Measurements from ENCODE around the gene ERC2.

ERC2 gene

GRCh38 chr3:56415652-56416051 is 52.6 kb downstream of the ERC2 start:
- DNase-seq (ENCODE audit: low read depth): no peak
- no peak overlapping the region for H3K4me3 ChIP-seq (ENCODE audit: low read depth, low read length)
- TF ChIP-seq POLR2A (IDR thresholded peaks at IDR 0.05; ENCODE audit: extremely low read depth, insufficient read length): no peak
- TF ChIP-seq MYC (IDR thresholded peaks at IDR 0.05; ENCODE audit: low read depth, low read length): no peak
- TF ChIP-seq, protein P1, sequence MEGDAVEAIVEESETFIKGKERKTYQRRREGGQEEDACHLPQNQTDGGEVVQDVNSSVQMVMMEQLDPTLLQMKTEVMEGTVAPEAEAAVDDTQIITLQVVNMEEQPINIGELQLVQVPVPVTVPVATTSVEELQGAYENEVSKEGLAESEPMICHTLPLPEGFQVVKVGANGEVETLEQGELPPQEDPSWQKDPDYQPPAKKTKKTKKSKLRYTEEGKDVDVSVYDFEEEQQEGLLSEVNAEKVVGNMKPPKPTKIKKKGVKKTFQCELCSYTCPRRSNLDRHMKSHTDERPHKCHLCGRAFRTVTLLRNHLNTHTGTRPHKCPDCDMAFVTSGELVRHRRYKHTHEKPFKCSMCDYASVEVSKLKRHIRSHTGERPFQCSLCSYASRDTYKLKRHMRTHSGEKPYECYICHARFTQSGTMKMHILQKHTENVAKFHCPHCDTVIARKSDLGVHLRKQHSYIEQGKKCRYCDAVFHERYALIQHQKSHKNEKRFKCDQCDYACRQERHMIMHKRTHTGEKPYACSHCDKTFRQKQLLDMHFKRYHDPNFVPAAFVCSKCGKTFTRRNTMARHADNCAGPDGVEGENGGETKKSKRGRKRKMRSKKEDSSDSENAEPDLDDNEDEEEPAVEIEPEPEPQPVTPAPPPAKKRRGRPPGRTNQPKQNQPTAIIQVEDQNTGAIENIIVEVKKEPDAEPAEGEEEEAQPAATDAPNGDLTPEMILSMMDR (IDR thresholded peaks at IDR 0.05; ENCODE audit: low read depth, low read length): no peak
- TF ChIP-seq, protein P2, sequence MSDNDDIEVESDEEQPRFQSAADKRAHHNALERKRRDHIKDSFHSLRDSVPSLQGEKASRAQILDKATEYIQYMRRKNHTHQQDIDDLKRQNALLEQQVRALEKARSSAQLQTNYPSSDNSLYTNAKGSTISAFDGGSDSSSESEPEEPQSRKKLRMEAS (IDR thresholded peaks at IDR 0.05; ENCODE audit: low read depth, low read length): no peak

GRCh38 chr3:56413911-56414310 is 54.4 kb downstream of the ERC2 start:
- no peak overlapping the region for H3K4me3 ChIP-seq (ENCODE audit: low read depth, low read length)
- DNase-seq (ENCODE audit: low read depth): no peak
- TF ChIP-seq POLR2A (IDR thresholded peaks at IDR 0.05; ENCODE audit: extremely low read depth, insufficient read length): no peak
- TF ChIP-seq, protein P2 (IDR thresholded peaks at IDR 0.05; ENCODE audit: low read depth, low read length): no peak
- TF ChIP-seq, protein P1 (IDR thresholded peaks at IDR 0.05; ENCODE audit: low read depth, low read length): no peak
- TF ChIP-seq MYC (IDR thresholded peaks at IDR 0.05; ENCODE audit: low read depth, low read length): no peak

DNA sequence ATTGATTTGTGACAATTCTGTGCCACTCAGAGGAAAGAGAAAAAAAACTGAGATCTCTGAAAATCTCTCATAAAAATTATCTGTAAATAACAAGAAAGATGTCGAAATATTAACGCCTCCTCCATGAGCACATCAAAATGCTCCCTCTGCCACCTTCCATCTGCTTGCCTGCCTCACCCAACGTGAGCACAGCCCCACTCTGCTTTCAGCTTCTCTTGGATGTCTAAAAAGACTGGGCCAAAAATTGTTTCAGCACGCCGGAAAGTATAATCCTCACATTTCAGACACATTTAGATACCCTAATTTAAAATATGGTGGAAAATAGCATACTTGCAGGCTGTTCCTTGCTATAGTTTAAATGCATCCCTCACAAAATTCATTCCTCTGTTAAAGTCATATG is 57.1 kb downstream of the ERC2 start:
- no peak for DNase-seq (ENCODE audit: low read depth)
- TF ChIP-seq, protein P1 (IDR thresholded peaks at IDR 0.05; ENCODE audit: low read depth, low read length): no peak
- no peak for TF ChIP-seq MYC (IDR thresholded peaks at IDR 0.05; ENCODE audit: low read depth, low read length)
- TF ChIP-seq, protein P2 (IDR thresholded peaks at IDR 0.05; ENCODE audit: low read depth, low read length): no peak
- no peak overlapping the region for H3K4me3 ChIP-seq (ENCODE audit: low read depth, low read length)

- TF ChIP-seq POLR2A (IDR thresholded peaks at IDR 0.05; ENCODE audit: extremely low read depth, insufficient read length) (no peak), MYC (IDR thresholded peaks at IDR 0.05; ENCODE audit: low read depth, low read length) (no peak)
- TF ChIP-seq, protein P2 (IDR thresholded peaks at IDR 0.05; ENCODE audit: low read depth, low read length): no peak
- TF ChIP-seq, protein P1 (IDR thresholded peaks at IDR 0.05; ENCODE audit: low read depth, low read length): no peak
- no peak for DNase-seq (ENCODE audit: low read depth)
These were observed 57.7 kb downstream of the ERC2 start for GRCh38 chr3:56410576-56410975.

GRCh38 chr3:56409790-56410189 is 58.5 kb downstream of the ERC2 start:
- DNase-seq (ENCODE audit: low read depth): no peak
- TF ChIP-seq POLR2A (IDR thresholded peaks at IDR 0.05; ENCODE audit: extremely low read depth, insufficient read length): no peak
- TF ChIP-seq, protein P2 (IDR thresholded peaks at IDR 0.05; ENCODE audit: low read depth, low read length): no peak
- TF ChIP-seq, protein P1 (IDR thresholded peaks at IDR 0.05; ENCODE audit: low read depth, low read length): no peak
- TF ChIP-seq MYC (IDR thresholded peaks at IDR 0.05; ENCODE audit: low read depth, low read length): no peak
- no peak overlapping the region for H3K4me3 ChIP-seq (ENCODE audit: low read depth, low read length)

More at GRCh38 chr3:56410576-56410975, 57.7 kb downstream of the ERC2 start:
- H3K4me3 ChIP-seq (ENCODE audit: low read depth, low read length): no peak overlapping the region

Data from NB4 (cell line).